GM21423 (cell line): ENCODE results near the gene CKMT2.

Experiments used
- ATAC-seq: cut with Tn5 transposase; IDR thresholded peaks from one replicate; pipeline ENCODE4 v1.9.1; 2021; ENCODE audit warnings: mild to moderate bottlenecking, moderate library complexity; ENCODE audit not compliant: unreplicated experiment

CKMT2 gene

GRCh38 chr5:81233080-81233634 is at the start of gene CKMT2:
TSS of gene CKMT2 (plus strand) at chr5:81233322. CDS start at chr5:81251133, 17,811 bp downstream.
- no peak for ATAC-seq

DNA sequence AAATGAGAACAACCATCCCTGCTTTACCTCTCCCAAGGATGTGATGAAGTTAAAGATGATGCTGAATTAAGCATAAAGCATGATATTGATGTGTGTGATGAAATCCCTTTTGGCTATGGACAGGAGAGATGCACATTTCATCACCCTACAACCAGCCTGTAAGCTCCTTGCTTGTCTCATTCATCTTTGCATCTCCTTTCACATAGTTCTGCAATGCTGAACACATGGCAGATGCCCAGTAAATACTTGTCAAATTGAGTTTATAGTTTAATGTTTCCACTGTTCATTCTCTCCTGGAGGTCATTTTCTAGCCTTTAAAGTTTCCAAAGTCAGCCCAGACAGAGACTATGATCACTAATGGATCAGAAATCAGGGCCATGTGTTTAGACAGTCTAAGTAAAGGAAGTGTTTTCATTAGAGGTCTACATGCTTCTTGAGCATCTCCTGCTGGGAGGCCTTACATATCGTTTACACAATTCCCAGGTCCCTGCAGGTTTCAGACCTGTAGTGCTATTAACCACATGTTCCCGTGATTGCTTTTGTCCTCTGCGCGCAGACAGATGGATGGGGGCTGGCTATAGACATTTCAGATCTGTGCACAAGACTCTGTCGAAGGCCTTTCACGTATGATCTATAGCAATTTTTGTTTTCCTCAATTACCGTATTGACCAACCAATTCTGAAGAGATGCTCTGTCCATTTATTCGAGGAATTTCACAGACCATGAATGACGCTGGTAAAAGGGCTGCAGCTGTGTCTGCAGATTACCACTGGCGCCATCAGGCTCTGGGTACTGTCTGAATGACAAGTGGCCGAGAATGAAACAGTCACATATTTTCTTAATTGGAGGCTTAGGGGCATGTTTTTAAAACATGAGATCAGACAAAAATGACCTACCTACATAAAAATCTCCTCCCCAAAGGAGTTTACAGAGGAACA is 49.0 kb upstream of the CKMT2 start:
- no peak for ATAC-seq

- no peak for ATAC-seq
Measured at GRCh38 chr5:81184749-81185110, 48.4 kb upstream of the CKMT2 start.

GRCh38 chr5:81187885-81188284 is 45.2 kb upstream of the CKMT2 start:
- no peak for ATAC-seq

DNA sequence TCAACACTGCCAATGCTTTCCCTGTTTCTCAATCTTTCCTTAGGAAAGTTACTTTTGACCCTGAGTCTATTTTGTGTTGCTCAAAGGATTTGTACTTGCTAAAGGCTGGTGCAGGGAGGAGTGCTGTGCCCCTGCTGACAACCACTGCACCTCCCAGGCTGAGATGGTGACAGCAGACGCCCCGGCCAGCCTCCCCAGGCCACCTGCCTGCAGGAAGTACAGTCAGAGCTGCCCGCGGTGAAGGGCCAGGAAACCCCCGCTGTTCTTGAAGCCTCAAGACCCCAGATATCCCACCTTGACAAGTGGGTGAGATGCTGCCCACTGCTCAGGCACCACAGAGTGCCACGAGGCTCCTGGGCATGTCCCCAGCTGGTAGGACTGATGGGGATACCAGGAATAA is 44.2 kb upstream of the CKMT2 start:
- no peak for ATAC-seq

DNA sequence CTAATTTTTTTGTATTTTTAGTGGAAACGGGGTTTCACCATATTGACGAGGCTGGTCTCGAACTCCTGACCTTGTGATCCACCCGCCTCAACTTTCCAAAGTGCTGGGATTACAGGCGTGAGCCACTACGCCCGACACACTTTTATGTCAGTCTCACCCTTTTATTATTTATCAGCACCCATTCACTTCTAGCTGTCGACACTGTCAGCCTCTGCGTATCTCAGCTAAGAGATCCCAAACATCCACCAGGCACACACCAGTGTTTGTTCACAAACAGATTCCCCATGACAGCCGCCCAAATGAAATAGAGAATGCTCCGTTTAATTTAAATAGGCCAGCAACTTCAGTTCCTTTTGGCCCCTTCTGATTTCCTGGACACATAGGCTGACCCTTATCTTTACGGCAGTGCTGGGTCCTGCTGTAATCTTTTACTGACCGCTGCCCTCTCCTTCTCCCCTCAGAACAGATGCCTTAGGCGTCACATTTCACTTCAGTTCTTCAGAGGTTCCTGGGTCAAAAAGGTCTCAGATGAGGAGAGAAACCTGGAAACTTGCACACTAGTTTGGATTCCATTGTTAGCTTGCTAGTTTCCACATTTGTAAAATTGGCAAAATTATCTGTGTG is 43.1 kb upstream of the CKMT2 start:
- no peak for ATAC-seq

GRCh38 chr5:81191726-81192372 is 41.3 kb upstream of the CKMT2 start:
- ATAC-seq: no peak

DNA sequence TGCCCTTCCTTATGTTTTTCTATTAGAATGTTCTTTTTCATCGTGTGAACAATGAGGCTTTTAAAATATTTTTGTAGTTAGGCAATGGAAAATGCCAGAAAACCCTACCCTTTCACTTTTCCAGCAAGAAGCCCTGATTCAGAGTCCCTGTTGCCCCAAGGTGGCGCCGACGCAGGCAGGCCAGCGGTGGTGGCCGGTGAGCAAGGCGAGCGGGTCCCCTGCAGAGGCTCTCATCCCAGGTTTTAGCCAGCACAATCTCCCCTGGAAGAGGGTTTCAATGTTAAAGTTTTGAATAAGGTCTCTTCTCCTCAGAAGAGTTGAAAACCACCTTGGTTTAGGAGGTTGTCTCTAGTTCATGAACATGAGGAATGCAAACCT is 40.8 kb upstream of the CKMT2 start:
- ATAC-seq: no peak

- peak; percentile 93 for ATAC-seq
Measured at GRCh38 chr5:81194633-81195334, 38.3 kb upstream of the CKMT2 start.

DNA sequence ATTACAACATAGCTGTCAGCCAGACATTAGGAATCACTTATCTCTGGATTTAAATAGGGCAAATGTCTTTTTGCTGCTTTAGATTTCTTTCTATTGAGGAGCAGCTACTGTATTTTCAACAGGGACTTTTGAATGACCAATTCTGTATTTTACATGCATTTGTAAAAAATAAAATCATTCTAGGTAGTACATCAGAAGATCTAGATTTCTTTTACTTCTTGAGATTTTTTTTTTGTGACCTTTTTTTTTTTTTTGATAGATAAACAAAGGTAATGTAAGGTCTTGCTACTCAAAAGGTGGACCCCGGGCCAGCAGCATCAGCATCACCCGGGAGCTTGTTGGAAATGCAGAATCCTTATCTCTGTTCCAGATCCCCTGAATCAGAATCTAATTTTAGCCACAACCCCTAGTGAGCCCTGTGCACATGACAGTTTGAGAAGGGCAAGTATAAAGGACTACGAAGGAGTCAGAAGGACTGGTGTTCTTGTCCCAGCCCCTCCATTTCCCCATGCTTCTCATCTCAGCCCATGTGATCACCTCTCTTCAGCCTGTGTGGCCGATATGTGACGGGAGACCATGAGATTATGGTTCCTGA is 37.7 kb upstream of the CKMT2 start:
- no peak for ATAC-seq

DNA sequence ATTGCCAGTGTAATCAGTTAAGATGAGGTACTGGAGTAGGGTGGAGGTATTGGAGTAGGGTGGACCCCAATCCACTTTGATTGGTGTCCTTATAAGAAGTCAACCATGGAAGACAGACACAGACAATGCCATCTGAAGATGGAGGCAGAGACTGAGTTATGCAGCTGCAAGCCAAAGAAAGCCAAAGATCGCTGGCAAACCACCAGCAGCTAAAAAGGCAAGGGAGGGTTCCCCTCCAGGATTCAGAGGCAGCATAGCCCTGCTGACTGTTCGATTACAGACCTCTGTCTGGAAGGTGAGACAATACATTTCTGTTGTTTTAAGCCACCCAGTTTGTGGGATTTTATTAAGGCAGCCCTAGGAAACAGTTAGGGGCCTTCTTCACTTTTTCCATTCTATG is 30.5 kb upstream of the CKMT2 start:
- ATAC-seq: no peak

- no peak for ATAC-seq
Measured at GRCh38 chr5:81203729-81204128, 29.4 kb upstream of the CKMT2 start.

DNA sequence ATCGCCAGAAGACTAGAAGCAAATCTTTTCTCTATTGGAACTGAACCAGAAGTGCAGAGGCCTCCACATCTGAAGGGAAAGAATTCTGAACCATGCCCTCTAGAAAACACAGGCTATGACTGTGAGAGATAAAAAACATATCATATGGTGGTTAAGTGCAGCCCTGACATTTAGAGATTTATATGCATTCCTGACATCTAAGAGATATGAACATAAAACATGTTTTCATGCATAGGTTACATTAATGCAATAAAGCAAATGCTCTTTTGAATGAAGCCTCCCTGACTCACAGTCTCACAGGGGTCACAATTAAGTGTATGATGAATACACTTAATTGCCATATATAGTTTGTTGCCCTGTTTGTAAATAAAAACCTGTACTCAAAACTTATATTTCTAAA is 28.9 kb upstream of the CKMT2 start:
- ATAC-seq: no peak

GRCh38 chr5:81205058-81205457 is 28.1 kb upstream of the CKMT2 start:
- no peak for ATAC-seq

- no peak for ATAC-seq
Measured at GRCh38 chr5:81207009-81207408, 26.1 kb upstream of the CKMT2 start.

- no peak for ATAC-seq
Measured at GRCh38 chr5:81208904-81209303, 24.2 kb upstream of the CKMT2 start.

DNA sequence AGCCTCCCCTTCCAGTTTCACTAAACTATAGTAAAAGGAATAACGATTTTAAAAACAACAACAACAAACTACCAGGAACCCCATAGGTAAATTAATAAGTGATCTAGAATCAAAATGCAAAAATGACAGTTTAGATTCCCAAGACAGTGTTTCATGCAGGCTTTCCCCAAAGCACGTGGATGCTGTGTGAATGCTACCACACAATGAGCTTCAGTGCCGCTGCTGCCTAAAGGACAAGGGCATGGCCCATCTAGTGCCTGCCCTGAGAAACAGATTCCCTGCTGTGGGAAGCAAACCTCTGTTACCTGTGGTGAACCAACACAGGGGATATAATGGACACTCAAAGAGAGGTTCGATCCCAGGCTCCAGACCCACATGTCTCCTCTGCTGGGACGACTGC is 23.7 kb upstream of the CKMT2 start:
- no peak for ATAC-seq

- ATAC-seq: no peak
Measured at GRCh38 chr5:81209869-81210493, 23.1 kb upstream of the CKMT2 start.

DNA sequence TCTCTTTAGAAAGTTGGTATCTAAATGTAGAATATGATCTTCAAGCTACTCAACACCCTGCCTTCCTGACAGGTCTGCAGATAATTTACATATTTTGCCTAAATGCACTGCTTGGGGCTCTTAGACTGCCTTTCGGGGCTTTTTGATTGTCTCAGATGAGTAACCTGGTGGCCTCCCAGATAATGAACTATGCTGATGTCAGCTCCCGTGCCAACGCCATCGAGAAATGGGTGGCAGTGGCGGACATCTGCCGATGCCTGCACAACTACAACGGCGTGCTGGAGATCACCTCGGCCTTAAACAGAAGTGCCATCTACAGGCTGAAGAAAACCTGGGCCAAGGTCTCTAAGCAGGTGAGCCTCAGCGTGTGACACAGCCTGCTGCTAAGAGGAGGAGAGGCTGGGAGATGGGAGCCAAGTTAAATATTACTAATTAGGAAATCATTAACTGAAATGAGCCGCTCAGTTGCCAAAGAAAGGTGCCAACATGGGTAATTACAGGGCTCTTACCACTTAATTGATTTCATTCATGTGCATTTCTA is 20.8 kb upstream of the CKMT2 start:
- ATAC-seq: no peak

GRCh38 chr5:81213070-81213469 is 20.1 kb upstream of the CKMT2 start:
- ATAC-seq: no peak
